Calu3 (cell line): ENCODE measurements around the gene RHOH. TPM values are rescaled to one million over a fixed set of nuclear protein-coding genes. Genes with fewer than 3 reads are reported as not detected.

Experiments
- BruUV-seq: library from RNA; stranded (reverse); fragments of 400-500 nt; replicated peaks from 2 replicates; lab custom pipeline; 2021; lab: Mats Ljungman, UMichigan
- CTCF ChIA-PET: fragments of 300-600 bp; sonication (Branson Sonifier 250); formaldehyde crosslinking; loops from one replicate; lab custom pipeline; 2022; ENCODE audit warnings: antibody characterized with exemption; lab: Charles Lee
- DNase-seq: peaks from one replicate; pipeline ENCODE4 v3.0.0; 2022
- H3K27ac Mint-ChIP-seq: one replicate; pipeline ENCODE4 v1.8.0; 2022; ENCODE audit warnings: mixed read lengths; ENCODE audit not compliant: unreplicated experiment
- H3K27me3 Mint-ChIP-seq: one replicate; pipeline ENCODE4 v1.8.0; 2022; ENCODE audit warnings: mixed read lengths; ENCODE audit not compliant: unreplicated experiment
- H3K36me3 Mint-ChIP-seq: one replicate; pipeline ENCODE4 v1.8.0; 2022; ENCODE audit warnings: mild to moderate bottlenecking, moderate library complexity, mixed read lengths; ENCODE audit not compliant: insufficient read depth, unreplicated experiment
- H3K4me1 Mint-ChIP-seq: one replicate; pipeline ENCODE4 v1.8.0; 2022; ENCODE audit warnings: mild to moderate bottlenecking, low read depth, mixed read lengths; ENCODE audit not compliant: unreplicated experiment
- H3K4me3 Mint-ChIP-seq: one replicate; pipeline ENCODE4 v1.8.0; 2022; ENCODE audit warnings: mild to moderate bottlenecking, low read depth, moderate library complexity, mixed read lengths; ENCODE audit not compliant: unreplicated experiment
- H3K9me3 Mint-ChIP-seq: one replicate; pipeline ENCODE4 v1.8.0; 2022; ENCODE audit warnings: low read depth, mixed read lengths; ENCODE audit not compliant: unreplicated experiment
- intact Hi-C: fragments of 100-400 bp; cut with micrococcal nuclease; formaldehyde crosslinking; loops from one replicate; pipeline ENCODE4 v1.10.0; 2022; ENCODE audit not compliant: unreplicated experiment
- total RNA-seq: library from RNA; stranded (reverse); gene quantifications from 2 replicates; pipeline ENCODE4 v1.2.3, GENCODE V29; 2022
- TF ChIP-seq, protein P1 (sequence below): fragments of 200-600 bp; IDR thresholded peaks from one replicate; pipeline ENCODE4 v1.8.0; 2022; ENCODE audit warnings: antibody characterized with exemption; ENCODE audit not compliant: unreplicated experiment

RHOH gene
- total RNA-seq, 1 experiment from 2014 or later, result not detected

DNA sequence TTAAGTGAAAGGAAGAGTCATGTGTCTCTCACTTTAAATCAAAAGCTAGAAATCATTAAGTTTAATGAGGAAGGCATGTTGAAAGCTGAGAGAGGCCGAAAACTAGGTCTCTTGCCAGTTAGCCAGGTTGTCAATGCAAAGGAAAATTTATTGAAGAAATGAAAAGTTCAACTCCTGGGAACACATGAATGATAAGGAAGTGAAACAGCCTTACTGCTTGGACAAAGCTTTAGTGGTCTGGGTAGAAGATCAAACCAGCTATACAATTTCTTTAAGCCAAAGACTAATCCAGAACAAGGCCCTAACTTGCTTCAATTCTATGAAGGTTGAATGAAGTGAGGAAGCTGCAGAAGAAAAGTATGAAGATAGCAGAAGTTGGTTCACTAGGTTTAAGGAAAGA is 24.9 kb downstream of the RHOH start:
- no peaks in the 10 kb centered on the region for H3K4me1 Mint-ChIP-seq
- H3K27ac Mint-ChIP-seq, result no peak overlapping the region

DNA sequence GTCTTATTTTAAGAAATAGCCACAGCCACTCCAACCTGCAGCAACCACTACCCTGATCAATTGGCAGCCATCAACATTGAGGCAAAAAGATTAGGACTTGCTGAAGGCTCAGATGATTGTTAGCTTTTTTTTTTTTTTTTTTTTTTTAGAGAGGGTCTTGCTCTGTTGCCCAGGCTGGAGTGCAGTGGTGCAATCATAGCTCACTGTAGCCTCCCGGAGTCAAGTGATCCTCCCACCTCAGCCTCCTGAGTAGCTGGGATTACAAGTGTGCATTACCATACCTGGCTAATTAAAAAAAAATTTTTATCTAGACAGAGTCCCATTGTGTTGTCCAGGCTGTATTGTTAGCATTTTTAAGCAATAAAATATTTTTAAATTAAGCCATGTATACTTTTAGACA is 26.5 kb downstream of the RHOH start:
- H3K27me3 Mint-ChIP-seq, result no peaks in the 10 kb centered on the region
- TF ChIP-seq, protein P1, sequence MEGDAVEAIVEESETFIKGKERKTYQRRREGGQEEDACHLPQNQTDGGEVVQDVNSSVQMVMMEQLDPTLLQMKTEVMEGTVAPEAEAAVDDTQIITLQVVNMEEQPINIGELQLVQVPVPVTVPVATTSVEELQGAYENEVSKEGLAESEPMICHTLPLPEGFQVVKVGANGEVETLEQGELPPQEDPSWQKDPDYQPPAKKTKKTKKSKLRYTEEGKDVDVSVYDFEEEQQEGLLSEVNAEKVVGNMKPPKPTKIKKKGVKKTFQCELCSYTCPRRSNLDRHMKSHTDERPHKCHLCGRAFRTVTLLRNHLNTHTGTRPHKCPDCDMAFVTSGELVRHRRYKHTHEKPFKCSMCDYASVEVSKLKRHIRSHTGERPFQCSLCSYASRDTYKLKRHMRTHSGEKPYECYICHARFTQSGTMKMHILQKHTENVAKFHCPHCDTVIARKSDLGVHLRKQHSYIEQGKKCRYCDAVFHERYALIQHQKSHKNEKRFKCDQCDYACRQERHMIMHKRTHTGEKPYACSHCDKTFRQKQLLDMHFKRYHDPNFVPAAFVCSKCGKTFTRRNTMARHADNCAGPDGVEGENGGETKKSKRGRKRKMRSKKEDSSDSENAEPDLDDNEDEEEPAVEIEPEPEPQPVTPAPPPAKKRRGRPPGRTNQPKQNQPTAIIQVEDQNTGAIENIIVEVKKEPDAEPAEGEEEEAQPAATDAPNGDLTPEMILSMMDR, result no peak
- no peaks in the 10 kb centered on the region for H3K4me1 Mint-ChIP-seq
- no peak for DNase-seq
- H3K9me3 Mint-ChIP-seq, result no peaks in the 10 kb centered on the region
- no peaks in the 10 kb centered on the region for H3K36me3 Mint-ChIP-seq
- no TSS peak for BruUV-seq
- H3K27ac Mint-ChIP-seq, result no peak overlapping the region
- CTCF ChIA-PET, result interaction anchor here (0.7 kb wide), 1 partner anchor 1628 kb away, joined by 4 read pairs; no protein-coding TSS in a partner anchor
- intact Hi-C loops, result no loop called here
- no peak overlapping the region for H3K4me3 Mint-ChIP-seq

More for the DNA sequence above, 24.9 kb downstream of the RHOH start:
- Mint-ChIP-seq H3K27me3 (no peaks in the 10 kb centered on the region), H3K9me3 (no peaks in the 10 kb centered on the region), H3K36me3 (no peaks in the 10 kb centered on the region), H3K4me3 (no peak overlapping the region)
- CTCF ChIA-PET, result no interaction called here
- BruUV-seq, result no TSS peak
- intact Hi-C loops, result no loop called here
- TF ChIP-seq, protein P1, result no peak
- DNase-seq, result no peak

DNA sequence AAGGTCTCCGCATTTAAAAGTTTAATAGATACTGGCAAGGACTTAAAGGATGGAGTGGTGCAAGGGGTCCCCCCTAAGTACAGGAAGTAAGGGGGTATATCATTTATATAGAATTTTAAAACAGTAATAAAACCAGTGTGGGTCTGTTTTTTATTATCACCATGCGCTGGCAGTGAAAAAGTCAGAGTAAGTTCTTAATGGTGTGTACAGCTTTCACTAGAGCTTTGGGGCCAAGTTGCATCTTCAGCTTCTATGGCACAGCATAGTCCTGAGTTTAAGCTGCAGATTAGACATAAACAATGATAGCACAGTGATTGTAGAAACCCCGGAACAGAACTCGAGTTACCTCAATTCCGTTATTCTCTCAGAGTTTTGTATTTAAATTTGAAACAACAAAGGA is 27.6 kb downstream of the RHOH start:
- Mint-ChIP-seq H3K27me3 (no peaks in the 10 kb centered on the region), H3K4me1 (no peaks in the 10 kb centered on the region), H3K4me3 (no peak overlapping the region), H3K36me3 (no peaks in the 10 kb centered on the region), H3K27ac (no peak overlapping the region), H3K9me3 (no peaks in the 10 kb centered on the region)
- no TSS peak for BruUV-seq
- intact Hi-C loops, result no loop called here
- CTCF ChIA-PET, result no interaction called here
- TF ChIP-seq, protein P1, result no peak
- DNase-seq, result no peak

DNA sequence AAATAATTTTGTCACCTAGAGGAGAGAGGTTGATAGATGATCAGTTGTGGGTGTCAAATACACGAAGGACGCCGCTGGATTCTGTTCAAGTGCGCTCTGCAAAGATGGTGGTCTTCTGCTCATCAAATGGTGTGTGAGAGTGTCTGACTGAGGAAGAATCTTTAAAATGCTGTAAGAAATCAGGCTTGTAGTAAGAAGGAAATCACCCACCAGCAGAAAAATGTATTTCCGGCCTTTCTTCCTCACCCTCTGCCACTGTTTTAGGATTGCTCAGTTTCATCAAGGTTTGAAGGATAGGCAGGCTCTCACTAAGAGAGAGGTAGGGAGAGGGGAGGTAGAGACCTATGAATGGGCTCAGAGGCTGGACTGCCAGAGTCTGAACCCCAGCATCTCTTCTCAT is 28.7 kb downstream of the RHOH start:
- TF ChIP-seq, protein P1, result no peak
- no peak for DNase-seq
- Mint-ChIP-seq H3K36me3 (no peaks in the 10 kb centered on the region), H3K9me3 (no peaks in the 10 kb centered on the region), H3K27me3 (no peaks in the 10 kb centered on the region), H3K4me3 (no peak overlapping the region), H3K27ac (no peak overlapping the region), H3K4me1 (no peaks in the 10 kb centered on the region)
- BruUV-seq, result no TSS peak
- CTCF ChIA-PET, result no interaction called here
- intact Hi-C loops, result no loop called here
